ENCODE results near the gene OR11L1. TPM values are rescaled to one million over a fixed set of nuclear protein-coding genes. Genes with fewer than 3 reads are reported as not detected.

Gene OR11L1
- total and polyA plus RNA-seq, 2 experiments from 2014 or later = not detected

- Histone ChIP-seq H3K9me2 (replicated peaks; ENCODE audit: insufficient read depth) (no peaks in the 10 kb centered on the region), H3K9me3 (ENCODE audit: low read depth) (no peaks in the 10 kb centered on the region), H3K27me3 (no peaks in the 10 kb centered on the region), H3K4me1 (ENCODE audit: insufficient read depth) (no peaks in the 10 kb centered on the region), H4K20me1 (ENCODE audit: insufficient read depth, poor library complexity, severe bottlenecking) (no peaks in the 10 kb centered on the region), H3K79me2 (no peaks in the 10 kb centered on the region), H3K36me3 (replicated peaks; ENCODE audit: insufficient read depth, low read depth) (no peaks in the 10 kb centered on the region), H3K27ac (no peak overlapping the region), H2AFZ (no peak overlapping the region), H3K4me2 (no peak overlapping the region), H3K4me3 (no peak overlapping the region)
- DNase-seq (ENCODE audit: low spot score) = no peak
- 70% methylated on average over 14 of the region's 14 CpGs for WGBS (ENCODE audit: low lambda C conversion rate, missing lambda C conversion rate)
- TF ChIP-seq CTCF (IDR thresholded peaks at IDR 0.05; ENCODE audit: poor library complexity) (no peak), EZH2phosphoT487 (IDR thresholded peaks at IDR 0.05; ENCODE audit: low read depth, severe bottlenecking, unreplicated experiment) (no peak), EZH2 (IDR thresholded peaks at IDR 0.05; ENCODE audit: borderline replicate concordance) (no peak)
These were observed 13.3 kb upstream of the OR11L1 start for GRCh38 chr1:247854899-247855545.

- 63% methylated on average over 1 of the region's 1 CpG for WGBS (ENCODE audit: low lambda C conversion rate, missing lambda C conversion rate)
These were observed 7.9 kb upstream of the OR11L1 start for GRCh38 chr1:247849616-247850015.

GRCh38 chr1:247848346-247848745, 6.7 kb upstream of the OR11L1 start:
- DNase-seq (ENCODE audit: low spot score) = no peak
- Histone ChIP-seq H3K36me3 (replicated peaks; ENCODE audit: insufficient read depth, low read depth) (no peaks in the 10 kb centered on the region), H3K9me2 (replicated peaks; ENCODE audit: insufficient read depth) (no peaks in the 10 kb centered on the region), H3K4me1 (ENCODE audit: insufficient read depth) (no peaks in the 10 kb centered on the region), H3K4me3 (no peak overlapping the region), H3K4me2 (no peak overlapping the region), H3K27ac (no peak overlapping the region), H2AFZ (no peak overlapping the region), H3K79me2 (no peaks in the 10 kb centered on the region), H4K20me1 (ENCODE audit: insufficient read depth, poor library complexity, severe bottlenecking) (no peaks in the 10 kb centered on the region), H3K27me3 (no peaks in the 10 kb centered on the region), H3K9me3 (ENCODE audit: low read depth) (no peaks in the 10 kb centered on the region)
- TF ChIP-seq EZH2phosphoT487 (IDR thresholded peaks at IDR 0.05; ENCODE audit: low read depth, severe bottlenecking, unreplicated experiment) = no peak
- TF ChIP-seq CTCF (IDR thresholded peaks at IDR 0.05; ENCODE audit: poor library complexity) = no peak
- no peak for TF ChIP-seq EZH2 (IDR thresholded peaks at IDR 0.05; ENCODE audit: borderline replicate concordance)
- WGBS (ENCODE audit: low lambda C conversion rate, missing lambda C conversion rate) = 78% methylated on average over 7 of the region's 7 CpGs

More at GRCh38 chr1:247849616-247850015, 7.9 kb upstream of the OR11L1 start:
- no peak overlapping the region for H3K27ac ChIP-seq
- H4K20me1 ChIP-seq (ENCODE audit: insufficient read depth, poor library complexity, severe bottlenecking) = no peaks in the 10 kb centered on the region
- H3K27me3 ChIP-seq = no peaks in the 10 kb centered on the region
- no peak overlapping the region for H3K4me2 ChIP-seq
- DNase-seq (ENCODE audit: low spot score) = no peak
- no peak overlapping the region for H2AFZ ChIP-seq
- H3K9me3 ChIP-seq (ENCODE audit: low read depth) = no peaks in the 10 kb centered on the region
- no peaks in the 10 kb centered on the region for H3K36me3 ChIP-seq (replicated peaks; ENCODE audit: insufficient read depth, low read depth)
- no peaks in the 10 kb centered on the region for H3K4me1 ChIP-seq (ENCODE audit: insufficient read depth)
- H3K79me2 ChIP-seq = no peaks in the 10 kb centered on the region
- H3K4me3 ChIP-seq = no peak overlapping the region
- H3K9me2 ChIP-seq (replicated peaks; ENCODE audit: insufficient read depth) = no peaks in the 10 kb centered on the region
- TF ChIP-seq CTCF (IDR thresholded peaks at IDR 0.05; ENCODE audit: poor library complexity) = no peak
- TF ChIP-seq EZH2phosphoT487 (IDR thresholded peaks at IDR 0.05; ENCODE audit: low read depth, severe bottlenecking, unreplicated experiment) = no peak
- TF ChIP-seq EZH2 (IDR thresholded peaks at IDR 0.05; ENCODE audit: borderline replicate concordance) = no peak

Measured in hepatocyte (in vitro differentiated cells).